ENCODE results near the gene GOT2.

DNA sequence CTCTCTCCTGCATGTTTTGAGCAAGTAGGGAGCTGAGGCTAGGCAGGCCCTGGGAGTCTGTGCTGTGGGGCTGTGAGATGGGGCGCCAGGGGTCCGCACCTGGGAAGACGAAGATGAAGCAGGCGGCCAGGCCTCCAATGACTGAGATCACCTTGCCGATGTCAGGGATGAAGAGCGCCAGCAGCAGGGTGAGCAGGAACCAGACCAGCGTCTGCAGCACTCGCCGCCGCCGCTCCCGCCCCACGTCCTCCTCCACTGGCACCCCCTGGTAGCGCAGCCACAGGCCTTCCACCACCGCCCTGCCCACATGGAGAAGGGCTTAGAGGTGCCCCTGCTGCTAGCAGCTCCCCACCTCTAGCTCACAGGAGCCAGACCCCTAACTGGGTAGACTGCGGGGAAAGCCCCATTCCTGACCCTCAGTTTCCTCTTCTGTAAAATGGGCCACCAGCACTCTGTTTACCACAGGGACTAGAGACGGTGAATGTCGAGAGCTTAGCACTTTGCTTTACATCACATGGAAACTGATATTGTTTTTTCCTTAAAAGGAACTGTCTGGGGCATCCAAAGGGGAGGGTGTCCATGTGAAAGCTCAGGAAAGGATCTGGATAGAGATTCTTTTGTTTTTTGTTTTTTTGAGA, 63.1 kb downstream of the GOT2 start:
- no peak for TF ChIP-seq ZNF274 (IDR thresholded peaks at IDR 0.05; ENCODE audit: low read length)
- no peak for TF ChIP-seq ZNF274 (tag by site-specific recombination; IDR thresholded peaks at IDR 0.05; ENCODE audit: borderline replicate concordance)
- TF ChIP-seq, protein P1, sequence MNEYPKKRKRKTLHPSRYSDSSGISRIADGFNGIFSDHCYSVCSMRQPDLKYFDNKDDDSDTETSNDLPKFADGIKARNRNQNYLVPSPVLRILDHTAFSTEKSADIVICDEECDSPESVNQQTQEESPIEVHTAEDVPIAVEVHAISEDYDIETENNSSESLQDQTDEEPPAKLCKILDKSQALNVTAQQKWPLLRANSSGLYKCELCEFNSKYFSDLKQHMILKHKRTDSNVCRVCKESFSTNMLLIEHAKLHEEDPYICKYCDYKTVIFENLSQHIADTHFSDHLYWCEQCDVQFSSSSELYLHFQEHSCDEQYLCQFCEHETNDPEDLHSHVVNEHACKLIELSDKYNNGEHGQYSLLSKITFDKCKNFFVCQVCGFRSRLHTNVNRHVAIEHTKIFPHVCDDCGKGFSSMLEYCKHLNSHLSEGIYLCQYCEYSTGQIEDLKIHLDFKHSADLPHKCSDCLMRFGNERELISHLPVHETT (tag by site-specific recombination; IDR thresholded peaks at IDR 0.05) = no peak
- no peak for TF ChIP-seq RBAK (tag by site-specific recombination; IDR thresholded peaks at IDR 0.05)
- no peak for TF ChIP-seq ZNF37A (tag by site-specific recombination; IDR thresholded peaks at IDR 0.05)
